NCI-H524 (cell line): Measurements from ENCODE around the gene ZNF681.
"Not testable (repeated sequence)": the region's sequence is repeated elsewhere in the genome, so short reads cannot be mapped to it uniquely, and the experiment has no call there.

Source experiments
- DNase-seq, 2 experiments: peaks; one replicate each; lab custom pipeline; 2025; lab: John Stamatoyannopoulos, UW

Gene ZNF681

DNA sequence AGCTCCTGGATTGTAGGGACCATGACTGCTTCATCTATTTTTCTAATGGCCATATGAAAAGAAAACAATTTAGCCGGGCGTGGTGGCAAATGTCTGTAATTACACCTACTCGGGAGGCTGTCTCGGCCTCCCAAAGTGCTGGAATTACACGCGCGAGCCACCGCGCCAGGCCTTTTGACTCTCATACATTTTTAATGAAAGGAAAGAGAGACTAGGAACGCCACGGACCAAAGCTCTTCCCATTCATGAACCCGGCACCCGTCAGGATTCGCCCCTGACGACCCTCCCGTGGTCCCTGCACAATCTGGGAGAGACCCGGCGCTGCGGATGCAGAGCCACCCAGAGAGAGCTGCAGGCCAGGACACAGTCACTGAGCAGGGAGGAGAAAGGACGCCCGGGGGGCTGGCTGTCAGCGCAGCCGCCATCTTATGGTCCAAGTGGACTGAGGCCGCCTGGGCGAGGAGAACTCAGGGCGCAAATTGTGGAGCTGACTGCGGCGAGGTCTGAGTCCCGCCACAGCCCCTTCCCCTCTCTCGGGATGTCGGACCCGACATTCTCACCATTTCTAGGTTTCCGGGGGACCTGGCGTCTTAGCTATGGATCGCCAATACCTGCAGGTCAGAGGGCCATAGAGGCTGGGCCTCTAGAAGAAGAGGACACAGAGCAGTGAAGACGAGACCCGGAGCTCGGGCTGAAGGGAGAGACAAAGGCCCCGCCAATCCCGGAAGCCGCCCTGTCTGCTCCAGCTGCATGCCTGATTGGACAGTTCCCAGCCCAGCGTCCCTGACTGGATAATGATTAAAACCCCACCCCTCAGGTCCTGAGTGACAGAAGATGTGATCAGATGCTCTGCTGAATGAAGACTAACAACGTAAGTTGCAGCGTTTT is at the start of gene ZNF681:
ZNF681 (minus strand) TSS at position 705 of the 888 bp plus-strand sequence; CDS start at position 563, 142 bp downstream.
- DNase-seq, result peak; percentile 87 to 90

- no peak for DNase-seq
Observed at GRCh38 chr19:23804676-23805075, 46.0 kb upstream of the ZNF681 start.

GRCh38 chr19:23802290-23802689 is 43.6 kb upstream of the ZNF681 start:
- DNase-seq, result no peak

DNA sequence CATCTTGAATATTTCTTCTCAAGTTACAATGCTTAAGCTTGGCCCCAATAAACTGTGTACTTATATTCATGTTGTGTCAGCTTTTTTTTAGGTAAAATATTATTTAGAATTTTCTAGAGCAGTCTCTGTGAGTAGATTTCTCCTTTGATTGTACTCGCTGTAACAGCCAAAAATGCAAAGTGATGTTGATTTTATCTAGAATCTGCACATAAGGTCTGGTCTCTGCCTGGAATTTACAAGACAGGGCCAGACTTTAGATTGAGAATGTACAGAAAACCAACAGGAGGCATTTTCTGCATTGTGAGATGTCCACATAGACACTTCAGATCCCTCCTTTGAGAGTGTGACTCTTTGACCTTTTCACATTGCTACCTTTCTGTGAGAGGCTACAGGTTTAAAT is 43.1 kb upstream of the ZNF681 start:
- no peak for DNase-seq

- DNase-seq, result no peak
Observed at GRCh38 chr19:23800868-23801267, 42.2 kb upstream of the ZNF681 start.

GRCh38 chr19:23800271-23800670 is 41.6 kb upstream of the ZNF681 start:
- DNase-seq, result no peak

GRCh38 chr19:23799321-23799720 is 40.6 kb upstream of the ZNF681 start:
- DNase-seq, result no peak

DNA sequence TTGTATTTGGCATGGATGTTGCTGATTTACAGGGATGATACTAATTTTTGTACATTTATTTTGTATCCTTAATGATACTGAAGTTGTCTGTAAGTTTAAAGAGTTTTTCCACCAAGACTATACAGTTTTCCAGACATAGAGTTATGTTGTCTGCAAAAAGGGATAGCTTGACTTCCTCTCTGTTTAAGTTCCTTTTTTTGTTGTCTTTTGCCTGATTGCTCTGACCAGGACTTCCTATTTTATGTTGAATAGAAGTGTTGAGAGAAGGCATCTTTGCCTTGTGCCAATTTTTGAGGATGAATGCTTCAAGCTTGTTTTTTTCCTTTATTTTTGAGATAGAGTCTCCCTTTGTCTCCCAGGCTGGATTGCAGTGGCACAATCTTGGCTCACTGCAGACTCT is 36.8 kb upstream of the ZNF681 start:
- no peak for DNase-seq

DNA sequence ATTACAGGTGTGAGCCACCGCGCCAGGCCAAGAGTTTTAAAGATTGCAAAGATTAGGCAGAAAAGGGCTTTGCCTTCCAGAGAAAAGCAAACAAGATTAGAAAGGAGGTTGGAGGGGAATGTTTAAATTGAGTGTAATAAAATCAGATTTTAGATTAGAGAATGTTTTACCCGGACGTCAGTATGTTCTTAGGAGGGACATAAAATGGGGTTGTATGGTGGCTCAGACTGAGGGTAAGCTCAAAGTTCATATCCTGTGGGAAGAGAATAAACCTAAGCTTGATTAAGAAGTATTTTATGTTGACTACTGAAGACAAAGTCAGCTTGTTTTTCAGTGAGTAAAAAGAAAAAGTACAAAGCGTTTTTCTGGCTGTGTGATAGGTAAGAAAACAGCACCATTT is 34.1 kb upstream of the ZNF681 start:
- DNase-seq, result no peak

DNA sequence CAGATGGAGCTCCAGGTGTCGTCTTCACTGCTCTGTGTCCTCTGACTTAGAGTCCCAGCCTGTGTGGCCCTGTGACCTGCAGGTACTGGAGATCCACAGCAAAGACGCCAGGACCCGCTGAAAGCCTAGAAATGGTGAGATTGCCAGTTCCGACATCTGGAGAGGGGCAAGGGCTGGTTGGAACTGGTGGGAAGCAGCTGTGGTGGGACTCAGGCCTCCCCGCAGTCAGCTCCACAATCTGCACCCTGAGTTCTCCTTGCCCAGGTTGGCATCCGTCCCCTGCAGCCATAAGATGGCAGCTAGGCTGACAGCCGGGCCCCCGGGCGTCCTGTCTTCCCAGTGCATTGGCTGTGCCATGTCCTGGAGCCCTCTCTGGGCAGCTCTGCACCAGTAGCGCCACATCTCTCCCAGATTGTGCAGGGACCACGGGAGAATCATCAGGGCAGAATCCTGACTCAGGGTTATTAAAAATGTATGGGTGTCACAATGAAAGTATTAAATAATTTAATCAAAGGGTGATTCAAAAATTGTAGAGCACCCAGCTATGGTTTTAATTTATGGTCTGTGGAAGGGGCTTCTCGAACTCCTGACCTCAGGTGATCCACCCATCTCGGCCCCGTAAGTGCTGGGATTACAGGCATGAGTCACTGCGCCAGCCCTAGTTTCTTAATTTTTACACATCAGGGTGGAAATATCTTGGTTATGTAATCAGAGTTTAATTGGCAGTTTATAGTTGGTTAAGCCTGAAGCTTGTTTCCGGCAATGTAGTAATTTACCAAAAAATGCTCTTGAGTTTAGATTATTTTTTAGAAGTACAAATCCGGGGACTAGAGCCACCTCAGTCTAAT is 32.2 kb upstream of the ZNF681 start:
- no peak for DNase-seq

DNA sequence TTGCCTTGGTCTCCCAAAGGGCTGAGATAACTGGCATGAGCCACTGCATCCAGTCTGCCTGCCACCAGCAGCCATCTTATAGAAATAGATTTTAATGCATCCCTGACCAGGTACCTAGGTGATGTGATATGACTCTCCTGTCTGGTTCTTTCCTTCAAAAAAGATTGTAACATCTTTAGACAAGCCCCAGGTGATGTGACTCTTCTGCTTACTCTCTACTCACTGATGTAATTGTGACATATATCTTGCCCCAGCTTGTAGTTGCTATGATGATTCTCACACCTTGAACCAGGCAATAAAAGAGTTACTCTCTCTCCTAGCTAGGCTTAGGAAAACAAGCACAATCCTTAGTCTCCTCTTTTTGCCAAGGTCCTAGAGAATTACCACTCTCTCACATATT is 30.6 kb upstream of the ZNF681 start:
- no peak for DNase-seq

DNA sequence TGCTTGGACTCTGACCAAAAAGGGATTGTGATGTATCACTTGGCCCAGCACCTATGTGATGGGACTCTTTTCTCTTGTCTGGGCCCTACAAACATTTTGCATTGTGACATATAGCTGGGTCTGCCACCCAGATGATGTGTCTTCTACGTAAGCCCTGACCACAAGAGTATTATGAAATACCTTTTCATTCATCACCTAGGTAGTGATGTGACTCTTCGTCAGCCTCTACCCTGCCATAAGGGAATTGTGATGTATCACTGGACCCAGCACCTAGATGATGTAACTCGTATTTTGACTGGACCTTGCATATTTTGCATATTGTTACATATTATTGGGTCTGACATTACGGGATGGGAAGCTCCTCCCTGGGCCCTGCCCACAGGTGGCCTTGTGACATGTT is 29.7 kb upstream of the ZNF681 start:
- no peak for DNase-seq

- DNase-seq, result no peak
Observed at GRCh38 chr19:23787106-23787505, 28.4 kb upstream of the ZNF681 start.

GRCh38 chr19:23785982-23786381 is 27.3 kb upstream of the ZNF681 start:
- DNase-seq, result no peak

- DNase-seq, result no peak
Observed at GRCh38 chr19:23784274-23784673, 25.6 kb upstream of the ZNF681 start.

- DNase-seq, result no peak
Observed at GRCh38 chr19:23783636-23784035, 24.9 kb upstream of the ZNF681 start.

DNA sequence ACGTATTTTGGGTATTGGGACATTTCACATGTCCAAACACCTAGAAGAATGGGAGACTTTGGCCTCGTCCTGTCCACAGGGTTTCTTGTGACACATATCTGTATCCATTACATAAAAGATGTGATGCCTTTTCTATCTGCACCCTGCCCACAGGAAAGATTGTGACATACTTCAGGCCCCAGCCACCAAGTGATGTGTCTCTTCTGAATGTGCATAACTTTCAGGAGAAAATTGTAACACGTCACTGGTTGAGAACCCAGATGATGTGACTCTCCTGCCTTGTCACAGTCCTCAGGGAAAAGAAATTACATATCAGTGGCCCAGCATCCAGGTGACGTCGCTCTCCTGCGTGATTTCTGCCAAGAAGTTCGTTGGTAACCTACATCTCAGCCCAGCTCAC is 21.0 kb upstream of the ZNF681 start:
- DNase-seq, result no peak

DNA sequence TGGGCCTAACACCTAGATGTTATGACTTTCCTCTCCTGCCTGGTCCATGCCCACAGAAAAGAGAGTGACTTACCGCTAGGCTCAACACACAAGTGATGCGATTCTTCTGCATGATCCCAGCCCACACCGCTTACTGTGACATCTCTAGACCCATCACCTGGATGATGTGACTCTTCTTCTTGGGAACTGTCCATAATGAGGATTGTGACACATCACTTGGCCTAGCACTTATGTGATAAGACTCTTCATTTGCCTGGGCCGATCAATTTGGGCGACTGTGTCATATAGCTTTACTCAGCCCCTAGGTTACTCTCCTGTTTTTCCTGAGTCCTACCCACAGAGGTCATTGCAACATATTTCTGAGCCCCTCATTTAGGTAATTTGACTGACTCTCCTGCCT is 19.9 kb upstream of the ZNF681 start:
- no peak for DNase-seq

DNA sequence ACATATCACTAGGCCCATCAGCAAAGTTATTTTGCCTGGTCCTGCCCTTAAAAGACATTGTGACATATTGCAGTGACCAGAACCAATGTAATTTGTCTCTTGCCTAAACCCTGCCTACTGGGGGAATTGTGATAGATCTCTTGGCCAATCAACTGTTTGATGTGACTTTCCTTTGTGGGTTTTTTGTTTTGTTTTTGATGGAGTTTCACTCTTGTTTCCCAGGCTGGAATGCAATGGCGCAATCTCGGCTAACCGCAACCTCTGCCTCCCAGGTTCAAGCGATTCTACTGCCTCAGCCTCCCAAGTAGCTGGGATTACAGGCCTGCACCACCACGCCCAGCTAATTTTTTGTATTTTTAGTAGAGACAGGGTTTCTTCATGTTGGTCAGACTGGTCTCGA is 19.3 kb upstream of the ZNF681 start:
- not testable (repeated sequence) for DNase-seq

- no peak for DNase-seq
Observed at GRCh38 chr19:23777216-23777615, 18.5 kb upstream of the ZNF681 start.

DNA sequence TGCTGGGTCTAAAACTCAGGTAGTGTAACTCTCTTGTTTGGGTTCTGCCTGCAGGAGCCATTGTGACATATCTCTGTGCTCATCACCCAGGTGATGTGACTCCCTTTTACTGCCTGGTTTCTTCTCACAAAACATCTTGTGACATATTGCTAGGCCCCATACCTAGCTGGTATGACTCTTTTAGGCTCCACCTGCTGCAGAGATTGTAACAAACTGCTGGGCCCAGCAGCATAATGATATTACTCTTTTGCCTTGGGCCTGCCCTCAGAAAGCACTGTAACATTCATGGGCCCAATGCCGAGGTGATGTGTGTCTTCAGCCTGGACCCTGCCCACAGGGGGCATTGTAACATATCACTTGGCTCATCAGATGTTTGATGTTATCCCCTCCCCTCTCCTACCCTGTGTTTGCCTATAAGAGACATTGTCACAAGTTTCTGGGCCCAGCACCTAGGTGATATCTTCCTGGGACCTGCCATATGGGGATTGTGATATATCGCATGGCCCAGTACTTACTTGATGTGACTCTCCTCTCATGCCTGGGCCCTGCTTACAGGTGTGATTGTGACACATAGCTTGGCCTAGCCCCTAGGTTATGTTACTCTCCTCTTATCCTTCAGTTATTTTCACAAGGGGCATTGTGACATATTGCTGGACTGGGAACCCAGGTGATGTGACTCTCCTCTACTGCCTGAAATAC is 18.0 kb upstream of the ZNF681 start:
- DNase-seq, result no peak

DNA sequence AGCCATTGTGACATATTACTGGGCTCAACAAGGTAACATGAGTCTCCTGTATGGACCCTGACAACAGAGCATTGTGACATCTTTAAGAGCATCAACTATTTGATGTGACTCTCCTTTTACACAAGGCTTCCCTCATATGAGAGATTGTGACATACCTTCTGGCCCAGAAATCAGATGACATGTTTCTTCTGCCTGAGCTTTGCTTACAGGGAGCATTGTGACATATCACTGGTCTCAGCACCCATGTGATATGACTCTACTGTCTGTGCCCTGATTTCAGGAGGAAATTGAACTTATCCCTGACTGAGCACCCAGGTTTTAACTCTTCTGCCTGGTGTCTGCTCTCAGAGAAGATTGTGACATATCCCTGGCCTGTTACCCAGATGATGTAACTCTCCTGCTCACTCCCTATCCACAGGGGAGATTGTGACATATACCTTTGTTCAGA is 15.9 kb upstream of the ZNF681 start:
- DNase-seq, result no peak
